Measurements from ENCODE around the gene ITGB8.
"Not testable (repeated sequence)": the region's sequence is repeated elsewhere in the genome, so short reads cannot be mapped to it uniquely, and the experiment has no call there.

Gene ITGB8

DNA sequence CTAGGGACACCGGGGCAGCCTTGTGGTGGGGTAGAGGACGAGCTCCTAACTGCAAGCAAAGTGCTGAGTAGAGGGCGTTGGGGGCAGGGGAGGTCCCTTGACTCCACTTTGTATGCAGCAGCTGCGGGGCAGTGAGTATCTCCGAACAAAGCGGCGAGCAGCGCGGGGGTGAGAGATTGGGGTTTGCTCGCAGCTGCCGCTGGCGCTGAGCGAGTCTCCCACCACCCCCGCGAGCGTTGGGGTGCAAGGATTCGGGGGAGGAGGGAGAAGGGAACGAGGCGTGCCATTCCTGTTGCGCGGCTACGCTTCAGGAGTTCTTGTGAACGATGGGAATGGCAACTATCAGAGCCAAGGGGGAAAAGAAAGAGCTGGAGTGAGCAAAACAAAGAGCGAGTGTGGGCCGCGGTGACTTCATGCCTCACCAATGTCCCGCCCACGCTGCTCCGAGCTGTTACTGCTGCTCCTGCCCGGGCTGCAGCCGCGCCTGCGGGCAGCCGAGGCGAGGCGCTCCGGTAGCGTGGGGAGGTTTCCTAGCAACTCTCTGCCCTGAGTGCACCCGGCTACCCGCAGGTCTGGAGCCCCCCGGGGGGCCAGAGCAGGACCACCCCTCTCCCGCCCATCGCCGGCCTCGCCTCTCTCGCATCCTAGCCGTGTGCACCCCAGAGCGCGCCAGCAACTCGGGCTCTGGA is at the start of gene ITGB8:
TSS of gene ITGB8 (plus strand) at position 662 of the 689 bp plus-strand sequence. CDS start 907 bp downstream, outside the sequence.
- peak; percentile 24 for DNase-seq

DNA sequence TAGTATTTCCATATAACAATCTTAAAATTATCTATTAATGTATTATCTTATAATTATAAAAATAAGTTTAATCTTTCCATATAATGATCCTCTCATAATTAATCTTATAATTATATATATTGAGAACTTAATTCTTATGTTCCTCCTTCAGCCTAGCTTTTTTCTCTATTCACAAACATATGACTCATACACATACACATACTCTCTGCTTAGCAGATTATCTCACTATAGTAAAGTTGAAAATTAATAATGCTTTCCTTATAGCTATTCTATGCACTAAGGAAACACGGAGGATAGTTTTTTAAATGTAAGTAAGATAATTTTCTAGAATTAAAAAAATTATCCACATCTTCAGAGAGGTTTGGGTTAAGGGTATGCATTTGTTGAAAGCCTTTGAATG is 47.7 kb upstream of the ITGB8 start:
- DNase-seq, result no peak

DNA sequence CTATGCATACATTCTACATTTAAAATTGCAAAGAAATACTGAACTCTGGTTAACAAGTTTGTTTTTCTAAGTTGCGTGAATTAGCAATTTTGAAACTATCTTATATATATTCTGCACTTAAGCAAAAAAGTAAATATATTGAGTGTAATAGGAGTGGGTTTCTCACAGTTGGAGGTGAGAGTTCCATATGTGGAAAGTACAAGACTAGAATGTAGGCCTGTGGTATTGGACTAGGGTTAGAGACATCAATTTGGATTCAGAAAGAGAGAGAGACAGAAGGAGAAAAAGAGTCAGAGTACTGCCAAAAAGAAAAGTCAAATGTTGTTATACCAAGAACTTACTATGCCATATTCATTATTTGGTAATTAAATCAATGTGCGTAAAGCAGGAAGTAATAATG is 47.3 kb upstream of the ITGB8 start:
- no peak for DNase-seq

DNA sequence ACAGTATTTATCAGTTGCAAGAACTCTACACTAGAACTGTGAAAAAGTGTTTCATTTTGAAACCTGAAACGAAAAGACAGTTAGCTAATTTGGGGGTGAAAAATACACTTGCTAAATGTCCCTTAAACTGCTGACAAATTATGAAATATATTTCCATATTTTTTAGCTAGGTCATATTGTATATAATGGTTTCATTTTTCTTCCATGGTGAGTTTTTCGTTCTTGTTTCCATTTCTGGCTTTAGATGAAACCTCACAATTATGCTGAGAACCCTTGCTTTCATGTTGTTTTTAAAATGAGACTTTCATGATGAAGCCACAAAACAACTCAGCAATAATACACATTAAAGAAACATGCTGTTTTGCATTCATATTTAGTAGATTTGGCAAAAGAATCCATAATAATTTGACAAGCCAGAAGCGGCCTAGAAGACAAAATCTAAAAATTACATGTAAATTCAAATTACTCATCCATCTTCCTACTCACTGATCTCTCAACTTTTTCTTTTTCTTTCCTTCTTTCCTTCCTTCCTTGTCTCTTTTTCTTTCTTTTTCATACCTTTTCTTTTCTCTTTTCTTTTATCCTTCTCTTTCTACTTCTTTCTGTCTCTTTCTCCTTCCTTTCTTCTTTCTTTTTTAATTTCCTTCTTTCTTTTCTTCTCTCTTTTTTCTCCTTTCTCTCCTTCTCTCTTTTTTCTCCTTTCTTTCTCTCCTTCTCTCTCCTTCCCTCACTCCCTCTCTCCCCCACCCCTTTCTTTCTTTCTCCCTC is 46.5 kb upstream of the ITGB8 start:
- no peak for DNase-seq

DNA sequence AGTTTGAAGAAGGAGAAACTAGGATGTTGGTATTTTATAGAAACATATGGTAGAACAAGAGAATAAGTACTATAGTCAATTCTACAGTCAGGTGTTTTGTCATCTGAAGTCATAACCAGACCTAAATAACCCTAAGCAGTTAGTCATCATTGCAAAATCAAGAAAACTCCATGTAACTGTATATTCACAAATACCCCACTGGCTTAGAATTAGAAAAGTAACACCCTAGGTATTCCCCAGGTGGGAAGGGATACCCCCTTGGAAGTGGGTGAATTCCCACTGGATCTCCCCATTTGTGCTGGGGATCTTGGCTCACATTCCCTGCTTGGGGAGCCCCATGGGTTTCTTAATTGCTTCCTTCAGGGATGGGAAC is 45.9 kb upstream of the ITGB8 start:
- no peak for DNase-seq

DNA sequence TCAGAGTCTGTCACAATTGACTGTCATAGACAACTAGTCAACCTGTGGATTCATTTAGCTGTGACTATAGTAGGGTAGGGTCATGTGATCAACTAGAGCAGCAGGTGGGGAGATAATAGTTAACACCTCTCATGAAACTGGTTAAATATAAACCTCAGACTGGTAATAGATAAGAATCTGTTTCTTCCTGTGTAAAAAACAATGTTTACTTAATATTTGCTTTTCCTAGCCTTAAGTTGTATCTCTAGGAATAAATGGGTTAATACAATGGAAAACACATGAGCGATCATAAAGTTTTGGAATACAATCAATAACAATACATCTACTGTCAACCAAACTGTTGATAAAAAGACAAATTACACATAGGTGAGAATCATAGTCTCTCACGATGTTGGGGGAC is 43.4 kb upstream of the ITGB8 start:
- DNase-seq, result no peak

DNA sequence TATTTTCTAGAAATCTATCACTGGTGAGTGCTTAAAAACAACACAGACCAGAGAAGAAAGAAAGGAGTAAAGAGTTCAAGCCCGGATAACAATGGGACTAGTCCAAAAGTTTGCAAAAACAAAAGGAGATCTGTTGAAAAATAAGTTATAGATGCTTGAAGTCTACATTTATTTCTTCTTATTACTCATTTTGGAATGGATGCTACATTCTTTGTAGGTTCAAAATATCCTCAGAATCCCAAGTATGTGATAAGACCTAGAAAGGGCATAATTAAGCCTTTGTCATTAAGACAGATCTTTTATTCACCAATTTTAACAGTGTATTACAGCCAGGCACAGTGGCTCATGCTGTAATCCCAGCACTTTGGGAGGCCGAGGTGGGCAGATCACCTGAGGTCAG is 42.7 kb upstream of the ITGB8 start:
- DNase-seq, result no peak

DNA sequence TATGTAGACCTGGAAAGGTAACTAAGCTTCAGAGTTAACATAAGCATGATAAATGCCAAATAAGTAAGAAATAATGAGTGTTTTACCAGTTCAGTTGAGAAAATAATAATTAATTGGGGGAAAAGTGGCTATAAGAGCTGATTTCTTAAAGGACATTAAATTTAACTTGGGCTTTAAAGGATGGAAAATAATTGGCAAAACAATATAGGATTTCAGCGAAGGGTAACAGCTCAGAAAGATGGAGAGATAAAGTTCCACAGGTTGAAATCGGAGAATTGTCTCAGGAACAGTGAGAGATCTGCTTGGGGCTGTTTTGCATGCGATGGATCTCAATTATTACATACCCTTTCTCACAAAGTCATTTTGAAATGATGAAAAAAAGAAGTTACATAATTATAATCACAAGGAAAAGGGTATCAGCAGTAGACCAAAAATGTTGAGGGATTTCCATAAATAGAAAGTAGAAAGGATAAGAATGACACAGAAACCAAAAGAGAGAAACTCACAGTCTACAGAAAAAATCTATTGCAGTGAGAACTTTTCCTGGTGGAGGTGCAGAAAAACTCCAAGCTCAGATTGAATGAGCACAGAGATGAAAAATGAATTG is 40.1 kb upstream of the ITGB8 start:
- no peak for DNase-seq

DNA sequence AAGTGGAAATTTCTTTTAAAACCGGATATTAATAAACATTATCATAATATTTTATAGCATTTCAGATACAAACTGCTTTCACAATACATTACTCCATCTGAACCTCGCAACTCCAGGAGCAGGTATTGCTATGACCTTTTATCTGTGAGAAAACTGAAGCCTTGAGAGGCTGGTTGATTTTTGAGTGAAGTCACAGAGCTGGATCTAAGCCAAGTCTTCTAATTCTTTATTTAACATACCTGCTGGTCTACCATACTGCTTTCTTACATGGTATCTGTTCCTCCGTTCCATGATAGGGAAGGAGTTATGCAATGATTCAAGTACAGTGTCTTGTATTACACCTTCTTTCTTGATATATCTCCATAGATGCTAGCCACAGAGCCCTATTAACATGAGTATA is 37.4 kb upstream of the ITGB8 start:
- no peak for DNase-seq

DNA sequence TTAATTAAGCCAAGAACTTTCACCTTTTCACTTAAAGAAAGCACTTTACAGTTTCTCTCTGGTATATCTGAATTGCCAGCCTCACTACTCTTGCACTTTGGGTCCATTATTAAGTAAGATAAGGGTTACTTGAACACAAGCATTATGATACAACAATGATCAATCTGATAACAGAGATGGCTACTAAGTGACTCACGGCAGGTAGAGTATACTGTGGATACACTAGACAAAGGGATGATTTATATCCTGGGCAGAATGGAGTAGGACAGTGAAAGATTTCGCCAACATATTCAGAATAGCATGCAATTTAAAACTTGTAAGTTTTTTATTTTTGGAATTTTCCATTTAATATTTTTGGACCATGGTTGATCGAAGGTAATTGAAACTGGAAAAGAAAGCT is 34.3 kb upstream of the ITGB8 start:
- DNase-seq, result no peak

DNA sequence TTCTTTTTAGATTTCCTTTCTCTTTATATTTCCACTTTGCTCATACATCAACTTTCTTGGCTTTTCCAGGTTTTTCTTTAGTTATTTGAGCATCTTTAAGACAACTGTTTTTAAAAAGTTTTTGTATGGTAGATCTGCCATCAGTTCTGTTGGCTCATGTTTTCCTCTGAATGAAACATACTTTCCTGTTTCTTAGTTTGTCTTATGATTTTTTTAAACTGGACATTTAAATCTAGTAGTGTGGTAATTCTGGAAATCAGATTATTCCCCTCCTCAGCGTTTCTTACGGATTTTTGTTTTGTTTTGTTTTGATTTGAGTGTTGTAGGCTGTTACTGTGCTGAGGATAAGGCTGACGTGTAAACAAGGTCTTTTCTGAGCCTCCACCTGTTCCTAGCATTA is 33.8 kb upstream of the ITGB8 start:
- no peak for DNase-seq

DNA sequence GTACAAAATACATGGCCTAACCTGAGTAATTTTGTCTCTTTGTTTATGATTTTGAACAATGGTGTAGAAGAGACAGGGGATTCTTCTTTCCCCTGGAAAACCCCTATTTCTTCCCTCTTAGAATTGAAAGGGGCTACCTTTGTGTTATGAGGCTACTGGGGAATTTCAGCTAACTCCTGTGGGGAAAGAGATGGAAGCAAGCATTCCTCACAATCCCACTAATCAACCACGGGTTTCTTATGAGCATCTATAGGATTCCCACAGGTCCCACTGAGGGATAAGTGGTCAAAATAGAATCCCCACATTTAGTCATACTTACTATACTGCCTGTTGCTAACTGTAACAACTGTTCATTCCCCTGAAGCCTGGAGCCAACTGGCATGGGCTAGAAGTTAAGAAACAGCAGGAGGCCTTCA is 32.2 kb upstream of the ITGB8 start:
- no peak for DNase-seq

DNA sequence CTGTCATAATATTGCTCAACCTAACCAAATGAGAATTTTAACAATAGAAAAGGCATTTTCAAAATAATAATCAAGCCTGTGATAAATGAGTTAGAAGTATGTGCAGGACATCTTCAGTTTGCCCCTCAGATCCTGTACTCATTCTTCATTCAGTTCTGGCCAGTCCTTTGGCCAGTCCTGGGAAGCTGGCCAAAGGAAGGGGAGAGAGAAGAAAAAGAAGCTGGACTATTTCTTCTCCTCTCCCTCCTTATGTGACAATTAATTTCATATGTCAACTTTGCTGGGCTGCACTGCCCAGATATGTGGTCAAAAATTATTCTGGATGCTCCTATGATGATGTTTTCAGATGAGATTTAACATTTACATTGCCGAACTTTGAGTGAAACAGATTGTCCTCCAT is 31.6 kb upstream of the ITGB8 start:
- no peak for DNase-seq

DNA sequence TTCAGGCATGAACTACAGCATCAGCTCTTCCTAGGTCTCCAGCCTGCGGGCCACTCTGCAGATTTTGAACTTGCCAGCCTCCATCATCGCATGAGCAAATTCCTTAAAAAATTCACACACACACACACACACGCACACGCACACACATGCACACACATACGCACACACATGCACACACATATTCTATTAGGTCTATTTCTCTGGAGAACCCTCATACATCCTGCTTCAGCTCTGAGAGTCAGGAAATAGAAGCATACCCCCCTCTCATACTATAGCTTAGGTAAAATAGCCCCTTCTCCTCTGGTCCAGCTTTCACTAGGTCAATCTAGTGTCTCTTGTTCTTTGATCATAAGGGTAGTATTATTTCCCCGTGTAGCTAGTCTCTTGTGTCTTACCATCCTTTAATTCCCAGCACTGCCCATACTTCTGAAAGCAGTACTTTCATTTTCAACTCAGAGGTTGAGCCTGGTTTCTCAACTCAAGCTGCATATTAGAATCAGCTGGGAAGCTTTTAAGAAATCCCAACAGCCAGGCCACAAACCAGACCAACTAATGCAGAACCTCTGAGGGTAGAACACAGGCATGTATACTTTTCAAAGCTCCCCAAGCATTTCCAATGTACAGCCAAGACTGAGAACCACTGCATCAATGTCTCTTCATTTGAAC is 30.9 kb upstream of the ITGB8 start:
- DNase-seq, result no peak

DNA sequence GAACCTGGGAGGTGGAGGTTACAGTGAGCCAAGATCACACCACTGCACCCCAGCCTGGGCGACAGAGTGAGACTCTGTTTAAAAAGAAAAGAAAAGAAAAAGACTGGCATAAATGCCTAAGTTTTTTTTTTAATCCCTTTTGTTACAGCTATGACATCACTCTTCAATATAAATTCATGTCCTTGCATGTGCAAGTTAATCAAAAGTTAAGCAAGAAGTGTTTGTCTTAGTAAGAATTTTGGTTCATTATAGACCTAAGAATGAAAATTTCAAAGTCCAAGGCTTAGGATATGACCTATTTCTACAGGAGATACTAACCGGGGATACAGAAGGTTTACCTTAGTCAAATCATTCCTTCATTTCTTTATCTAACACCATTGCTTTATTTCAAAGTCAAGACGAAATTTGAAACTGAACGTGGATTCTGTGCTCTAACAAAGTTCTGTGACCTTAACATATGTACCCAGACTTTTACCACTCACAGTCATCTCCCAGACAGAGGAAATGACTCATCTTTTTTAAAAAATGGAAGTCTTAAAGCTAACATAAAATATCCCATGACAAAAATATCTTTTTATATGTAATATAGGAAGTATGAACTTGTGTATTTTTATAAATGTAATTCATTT is 29.3 kb upstream of the ITGB8 start:
- no peak for DNase-seq

DNA sequence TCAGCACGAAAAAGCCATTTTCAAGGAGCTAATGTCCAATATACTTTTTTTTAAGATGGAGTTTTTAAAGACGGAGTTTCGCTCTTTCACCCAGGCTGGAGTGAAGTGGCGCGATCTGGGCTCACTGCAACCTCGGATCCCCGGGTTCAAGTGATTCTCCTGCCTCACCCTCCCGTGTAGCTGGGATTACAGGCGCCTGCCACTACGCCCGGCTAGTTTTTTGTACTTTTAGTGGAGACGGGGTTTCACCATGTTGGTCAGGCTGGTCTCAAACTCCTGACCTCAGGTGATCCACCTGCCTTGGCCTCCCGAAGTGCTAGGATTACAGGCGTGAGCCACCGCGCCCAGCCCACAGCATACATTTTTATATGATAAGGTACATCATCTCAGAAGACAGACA is 28.4 kb upstream of the ITGB8 start:
- DNase-seq, result not testable (repeated sequence)

DNA sequence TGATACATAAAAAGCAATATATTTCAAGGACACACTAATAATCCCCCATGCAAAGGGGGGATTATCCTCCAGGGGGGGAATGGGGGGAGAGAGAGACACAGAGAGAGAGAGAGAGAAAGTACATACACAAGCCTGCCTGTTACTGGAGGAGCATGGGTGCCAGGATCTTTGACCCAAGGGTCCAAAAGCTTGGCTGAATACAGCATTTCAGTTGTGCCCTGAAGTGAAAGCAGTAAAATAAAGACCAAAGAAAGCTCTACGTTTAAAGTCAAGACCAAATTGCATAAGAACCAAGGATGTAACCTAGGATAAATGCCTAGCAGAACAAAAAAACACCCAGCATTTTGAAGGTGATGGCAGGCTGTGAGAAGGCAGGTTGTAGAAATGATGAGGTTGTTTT is 27.8 kb upstream of the ITGB8 start:
- no peak for DNase-seq

DNA sequence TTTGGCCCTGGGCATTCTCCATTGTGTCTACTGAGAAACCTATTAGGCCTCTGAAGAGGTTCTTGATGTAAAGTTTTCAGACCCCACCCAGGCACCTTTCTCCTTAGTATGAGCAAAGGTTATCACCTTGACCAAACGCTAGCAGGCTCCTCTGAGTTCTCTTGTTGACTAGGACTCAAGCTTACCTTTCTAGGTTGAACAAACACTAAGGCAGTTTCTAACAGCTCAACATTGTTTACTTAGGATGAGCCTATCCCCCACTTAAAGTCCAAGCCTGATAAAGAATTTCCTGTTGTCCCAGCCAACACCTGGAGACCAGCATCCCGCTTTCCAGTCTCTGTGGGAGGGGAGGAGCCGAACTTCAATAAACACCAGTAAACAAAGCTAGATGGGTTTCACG is 26.3 kb upstream of the ITGB8 start:
- DNase-seq, result no peak

DNA sequence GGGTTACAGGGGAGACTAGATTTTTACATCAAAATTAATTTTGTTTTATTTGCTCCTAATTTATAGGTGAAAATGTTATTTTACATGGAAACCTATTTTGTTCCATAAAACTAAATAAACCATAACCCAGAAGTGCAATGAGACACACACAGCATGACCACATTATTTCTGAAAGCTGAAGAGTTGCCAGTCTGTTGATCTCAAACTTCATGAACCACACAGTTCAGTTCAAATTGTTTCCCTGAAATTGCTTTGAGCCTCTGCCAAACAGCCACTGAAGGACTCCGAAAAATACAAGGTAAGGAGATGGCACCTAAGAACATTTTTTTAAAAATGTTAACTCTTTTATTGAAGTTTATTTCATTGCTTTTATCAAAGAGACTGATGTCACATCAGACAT is 25.0 kb upstream of the ITGB8 start:
- no peak for DNase-seq

DNA sequence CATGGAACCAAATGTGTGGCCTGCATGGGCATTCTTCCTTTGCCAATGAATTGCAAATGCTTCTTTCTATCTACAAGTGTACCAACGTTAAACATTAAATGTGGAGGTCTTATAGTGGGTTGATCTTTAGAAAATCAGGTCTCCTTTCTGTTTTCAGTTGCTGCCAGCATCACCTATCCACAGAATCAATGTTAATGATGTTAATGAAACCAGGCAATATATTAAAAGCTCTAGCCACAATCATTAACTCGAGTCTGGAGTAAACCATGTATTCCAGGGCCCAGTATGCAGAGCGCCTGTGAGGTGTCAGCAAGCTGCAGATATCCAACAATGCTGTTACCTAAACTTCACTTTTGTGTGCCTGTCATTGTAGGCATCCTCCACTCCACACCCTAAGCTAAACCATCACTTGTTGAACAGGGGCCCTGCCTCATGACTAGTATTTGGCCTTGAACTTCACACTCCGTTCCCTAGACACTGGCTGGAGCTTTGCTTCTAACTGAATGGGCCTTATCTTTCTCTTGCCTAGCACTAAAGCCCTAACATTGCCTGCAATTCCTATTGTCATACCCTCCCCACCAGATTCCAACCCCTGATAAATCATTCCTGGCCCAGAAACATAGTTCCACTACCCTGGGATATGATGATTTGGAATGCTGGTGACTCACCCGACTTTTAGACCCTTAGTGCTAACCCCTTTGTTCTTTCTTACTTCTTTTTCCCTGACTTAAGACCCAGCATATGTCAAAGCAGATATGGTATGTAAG is 24.3 kb upstream of the ITGB8 start:
- DNase-seq, result no peak

DNA sequence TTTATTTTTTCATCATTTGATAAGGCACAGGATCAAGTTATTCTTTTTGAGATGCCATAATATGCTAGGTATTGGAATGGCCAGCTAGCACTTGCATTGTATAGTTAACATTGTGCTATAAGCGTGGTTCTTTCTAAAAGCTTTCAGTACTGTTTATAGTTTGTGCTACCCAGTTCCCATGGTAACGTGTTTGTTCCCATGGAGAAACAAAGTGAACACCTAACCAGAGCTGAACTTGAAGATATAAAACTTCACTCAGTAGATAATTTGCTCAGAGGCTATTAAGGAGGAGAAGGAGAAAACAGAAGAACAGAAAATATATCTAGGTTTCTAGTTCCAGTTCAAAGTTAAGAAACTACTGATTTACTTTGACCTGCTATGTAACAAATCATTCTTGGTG is 23.6 kb upstream of the ITGB8 start:
- DNase-seq, result no peak

DNA sequence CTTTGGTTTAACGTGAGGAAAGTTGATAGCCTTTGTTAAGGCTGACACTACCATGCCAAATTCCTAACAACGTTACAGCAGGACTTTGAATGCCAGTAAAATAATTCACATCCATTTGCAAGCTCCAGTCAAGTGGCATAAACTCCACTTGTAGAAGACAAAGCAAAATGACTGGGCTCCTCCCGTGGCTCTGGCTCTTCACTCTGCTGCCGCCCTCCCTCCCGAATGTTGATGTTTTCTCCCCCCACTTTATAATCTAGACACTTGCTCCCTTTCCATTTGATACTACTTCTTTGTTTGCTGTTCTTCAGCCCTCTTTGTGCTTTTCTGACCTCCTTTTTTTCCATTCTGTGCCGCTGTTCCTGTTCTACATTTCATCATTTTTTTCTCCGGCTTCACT is 22.8 kb upstream of the ITGB8 start:
- no peak for DNase-seq

DNA sequence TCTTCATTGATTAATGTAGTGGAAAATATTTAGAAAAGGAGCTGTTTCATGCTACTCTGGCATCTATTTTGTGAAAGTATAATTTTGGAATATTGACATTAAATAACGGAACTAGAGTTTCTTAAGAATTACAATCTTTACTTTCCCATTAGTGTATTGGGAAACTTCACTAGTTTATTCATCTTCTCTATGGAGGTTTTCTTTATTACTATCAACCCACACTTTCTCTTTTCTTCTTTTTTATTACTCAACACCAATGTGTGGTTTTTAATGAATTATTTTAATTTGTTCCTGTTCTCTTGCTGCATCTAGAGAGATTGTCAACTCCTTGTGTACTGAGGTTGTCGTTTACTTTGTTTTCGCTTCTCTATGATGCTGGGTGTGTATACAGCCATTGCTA is 20.4 kb upstream of the ITGB8 start:
- DNase-seq, result no peak

Measured in NCI-H2171 treated with DMSO at 0.1 percent for 48 hours (cell line).